GM10266 (cell line): Measurements from ENCODE around the gene IDI2.

Source experiments
- DNase-seq: peaks from one replicate; pipeline ENCODE4 v3.0.0; 2012; ENCODE audit errors: extremely low spot score
- TF ChIP-seq, protein P1 (sequence below): IDR thresholded peaks from 2 replicates; pipeline ENCODE4 v1.5.1; 2012; ENCODE audit warnings: mild to moderate bottlenecking, low read depth; ENCODE audit not compliant: control insufficient read depth, insufficient read depth; ENCODE audit errors: missing control alignments

The IDI2 gene

DNA sequence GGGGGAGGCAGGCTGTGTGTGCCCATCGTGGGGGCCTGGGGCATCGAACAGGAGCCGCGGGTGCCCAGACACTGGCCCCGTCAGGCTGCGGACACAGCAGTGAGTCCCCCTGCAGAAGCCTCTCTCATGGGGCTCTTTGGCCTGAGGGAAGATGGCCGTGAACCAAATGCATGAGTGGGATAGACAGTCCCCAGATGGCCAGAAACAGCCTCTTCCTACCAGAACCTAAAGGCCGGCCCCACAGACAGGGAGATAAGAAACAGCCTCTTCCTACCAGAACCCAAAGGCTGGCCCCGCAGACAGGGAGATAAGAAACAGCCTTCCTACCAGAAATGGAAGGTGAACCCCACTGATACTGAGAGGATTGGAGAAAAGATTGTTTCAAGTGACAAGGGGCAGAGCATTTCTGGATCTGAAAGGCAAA, 16.6 kb downstream of the IDI2 start:
- DNase-seq: no peak
- TF ChIP-seq, protein P1, sequence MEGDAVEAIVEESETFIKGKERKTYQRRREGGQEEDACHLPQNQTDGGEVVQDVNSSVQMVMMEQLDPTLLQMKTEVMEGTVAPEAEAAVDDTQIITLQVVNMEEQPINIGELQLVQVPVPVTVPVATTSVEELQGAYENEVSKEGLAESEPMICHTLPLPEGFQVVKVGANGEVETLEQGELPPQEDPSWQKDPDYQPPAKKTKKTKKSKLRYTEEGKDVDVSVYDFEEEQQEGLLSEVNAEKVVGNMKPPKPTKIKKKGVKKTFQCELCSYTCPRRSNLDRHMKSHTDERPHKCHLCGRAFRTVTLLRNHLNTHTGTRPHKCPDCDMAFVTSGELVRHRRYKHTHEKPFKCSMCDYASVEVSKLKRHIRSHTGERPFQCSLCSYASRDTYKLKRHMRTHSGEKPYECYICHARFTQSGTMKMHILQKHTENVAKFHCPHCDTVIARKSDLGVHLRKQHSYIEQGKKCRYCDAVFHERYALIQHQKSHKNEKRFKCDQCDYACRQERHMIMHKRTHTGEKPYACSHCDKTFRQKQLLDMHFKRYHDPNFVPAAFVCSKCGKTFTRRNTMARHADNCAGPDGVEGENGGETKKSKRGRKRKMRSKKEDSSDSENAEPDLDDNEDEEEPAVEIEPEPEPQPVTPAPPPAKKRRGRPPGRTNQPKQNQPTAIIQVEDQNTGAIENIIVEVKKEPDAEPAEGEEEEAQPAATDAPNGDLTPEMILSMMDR: no peak

DNA sequence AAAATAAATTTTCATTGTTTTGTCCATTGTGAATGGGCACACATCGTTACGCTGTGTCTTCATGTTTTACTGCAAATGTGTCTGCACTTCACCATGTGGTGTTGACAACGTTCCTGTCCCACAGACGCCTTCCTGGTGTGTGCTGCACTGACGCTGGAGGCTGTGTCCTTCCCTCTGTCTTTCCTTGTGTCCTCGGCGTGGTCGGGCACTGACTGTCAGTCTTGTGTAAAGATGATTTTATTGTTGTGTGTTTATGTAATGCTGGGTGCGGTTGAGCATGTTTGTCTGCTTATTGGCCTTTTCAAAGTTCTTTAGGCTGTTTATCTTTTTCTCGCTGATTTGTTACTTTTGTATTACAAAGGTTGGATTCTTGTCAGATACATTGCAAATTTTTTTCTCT, 18.1 kb downstream of the IDI2 start:
- TF ChIP-seq, protein P1: no peak
- DNase-seq: no peak

DNA sequence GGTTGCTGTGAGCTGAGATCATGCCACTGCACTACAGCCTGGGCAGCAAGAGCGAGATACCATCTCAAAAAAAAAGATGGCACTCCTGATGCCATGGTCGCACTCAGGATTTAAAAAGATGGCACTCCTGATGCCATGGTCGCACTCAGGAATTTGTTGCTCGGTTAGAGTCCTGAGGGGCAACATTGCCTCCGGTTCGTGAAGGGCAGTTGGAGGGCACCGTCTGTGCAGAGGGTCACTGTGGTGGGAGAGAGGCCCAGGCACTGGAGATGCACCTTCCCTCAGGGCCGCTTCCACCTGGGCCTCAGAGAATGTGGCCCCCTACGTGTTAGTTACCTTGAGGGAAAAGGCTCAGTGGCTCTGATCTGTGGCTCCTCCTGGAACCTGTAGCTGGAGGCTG, 19.1 kb downstream of the IDI2 start:
- TF ChIP-seq, protein P1: no peak
- DNase-seq: no peak

DNA sequence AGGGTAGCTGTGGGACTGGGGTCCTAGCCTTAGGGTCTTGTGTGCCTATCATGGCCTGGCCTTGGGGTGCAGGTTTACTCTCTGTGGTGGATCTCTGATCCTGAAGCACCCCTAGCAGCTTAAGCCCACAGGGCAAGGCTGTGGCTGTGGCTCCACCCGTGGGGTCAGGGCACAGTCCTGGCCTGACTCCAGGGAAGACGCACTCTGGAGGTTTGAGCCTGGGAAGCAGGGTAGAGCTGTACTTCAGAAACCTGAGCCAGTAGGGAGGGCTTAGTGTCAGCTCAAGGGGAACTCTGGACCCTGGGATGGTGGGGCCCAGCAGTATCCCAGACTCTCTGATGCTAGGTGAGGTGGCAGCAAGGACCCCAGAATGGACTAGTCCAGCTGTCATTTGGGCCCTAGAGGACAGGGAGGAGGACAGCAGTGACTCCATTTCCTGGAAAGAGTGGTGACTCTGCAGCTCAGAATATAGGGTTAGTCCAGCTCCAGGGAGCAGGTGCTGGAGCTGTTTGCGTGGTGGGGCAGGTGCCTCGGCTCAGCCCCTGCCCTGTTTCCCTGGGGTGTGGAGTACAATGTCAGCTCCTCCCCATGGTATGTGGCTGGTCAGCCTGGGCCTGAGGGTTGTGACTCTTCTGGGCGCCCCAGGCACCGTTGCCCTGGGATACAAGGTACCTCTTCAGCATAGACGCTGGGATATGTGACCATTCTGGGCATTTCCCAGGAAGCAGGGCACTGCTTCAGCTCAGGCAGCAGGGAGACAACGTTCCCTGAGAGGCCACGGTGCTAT, 21.6 kb downstream of the IDI2 start:
- TF ChIP-seq, protein P1: no peak
- DNase-seq: no peak

DNA sequence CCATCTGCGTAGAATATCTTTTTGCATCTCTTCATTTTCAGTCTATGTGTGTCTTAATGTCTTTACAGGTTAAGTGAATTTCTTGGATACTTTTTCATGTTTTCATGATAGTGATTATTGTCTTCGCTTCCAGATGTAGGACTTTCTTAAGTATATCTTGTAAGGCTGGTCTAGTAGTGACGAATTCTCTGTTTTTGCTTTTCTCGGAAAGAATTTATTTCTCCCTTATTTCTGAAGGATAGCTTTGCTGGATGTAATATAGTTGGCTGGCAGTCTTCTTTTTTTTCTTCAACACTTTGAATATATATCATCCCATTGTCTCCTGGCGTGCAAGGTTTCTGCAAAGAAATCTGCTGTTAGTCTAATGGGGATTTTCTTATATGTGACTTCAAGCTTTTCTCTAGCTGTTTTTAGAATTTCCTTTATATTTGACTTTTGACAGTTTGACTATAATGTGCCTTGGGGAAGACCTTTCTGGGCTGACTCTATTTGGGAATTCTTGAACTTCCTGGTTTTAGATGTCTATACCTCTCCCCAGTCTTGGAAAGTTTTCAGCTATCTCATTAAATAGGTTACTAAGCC, 23.1 kb downstream of the IDI2 start:
- TF ChIP-seq, protein P1: no peak

DNA sequence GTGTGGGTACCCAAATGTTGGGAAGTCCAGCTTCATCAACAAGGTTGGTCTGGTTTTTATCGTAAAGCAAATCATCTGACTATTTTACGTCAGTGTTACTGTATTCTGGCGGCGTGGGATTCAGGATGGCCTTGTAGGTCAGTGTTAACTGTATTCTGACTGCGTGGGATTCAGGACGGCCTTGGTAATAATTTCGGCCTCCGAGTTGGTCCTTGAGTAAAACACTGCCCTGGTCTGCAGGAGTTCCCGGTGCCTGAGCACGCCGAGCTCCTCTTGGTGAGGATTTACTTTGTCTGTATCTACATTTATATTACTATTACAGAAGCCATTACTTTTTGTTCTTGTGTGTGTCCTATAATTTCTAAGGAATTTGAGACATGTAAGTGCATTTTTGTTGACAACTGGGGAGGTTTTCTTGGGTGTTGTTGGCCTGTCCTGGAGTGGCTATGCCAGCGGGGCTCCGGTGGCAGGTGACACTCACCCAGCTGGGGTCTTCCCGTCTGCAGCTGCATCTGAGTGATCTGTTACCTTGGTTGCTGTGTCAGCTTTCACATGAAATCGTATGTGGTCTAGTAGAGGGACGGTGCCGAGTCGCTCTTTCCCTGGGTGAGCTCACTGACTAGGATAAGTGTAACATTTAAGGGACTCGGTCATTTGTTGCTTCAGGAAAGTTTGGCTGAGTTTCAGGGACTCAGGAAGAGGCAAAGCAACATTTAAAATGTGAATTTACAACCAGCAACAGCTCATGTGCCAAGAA, 28.2 kb downstream of the IDI2 start:
- TF ChIP-seq, protein P1: no peak
- DNase-seq: no peak

More for the DNA sequence above, 23.1 kb downstream of the IDI2 start:
- DNase-seq: no peak
